HG03469 (cell line): ENCODE results near the gene DCDC2.
"Not testable (repeated sequence)": the region's sequence is repeated elsewhere in the genome, so short reads cannot be mapped to it uniquely, and the experiment has no call there.

ENCODE experiments used
- ATAC-seq: cut with Tn5 transposase; IDR thresholded peaks from one replicate; pipeline ENCODE4 v1.9.1; 2021; ENCODE audit warnings: mild to moderate bottlenecking, moderate library complexity, moderate number of reproducible peaks; ENCODE audit not compliant: unreplicated experiment

Gene DCDC2

DNA sequence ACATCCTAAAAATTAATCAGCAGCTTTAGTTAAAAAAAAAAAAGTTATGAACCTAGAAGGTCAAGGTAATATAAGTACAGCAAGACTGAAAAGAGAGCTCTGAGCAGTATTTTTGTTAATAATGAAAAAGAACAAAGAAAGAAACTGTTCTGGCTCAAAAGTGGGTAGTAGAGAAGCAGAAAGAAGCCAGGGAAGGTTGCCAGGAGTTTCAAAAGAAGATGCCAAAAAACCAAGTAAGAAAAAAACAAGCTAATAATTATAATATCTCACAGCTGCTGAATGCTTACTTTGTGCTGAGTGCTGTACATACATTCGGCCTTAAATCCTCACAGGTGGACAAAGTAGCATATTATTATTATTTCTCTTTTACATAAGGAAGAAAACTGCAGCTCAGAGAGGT lies 200.0 kb downstream of the DCDC2 start:
- ATAC-seq: no peak

DNA sequence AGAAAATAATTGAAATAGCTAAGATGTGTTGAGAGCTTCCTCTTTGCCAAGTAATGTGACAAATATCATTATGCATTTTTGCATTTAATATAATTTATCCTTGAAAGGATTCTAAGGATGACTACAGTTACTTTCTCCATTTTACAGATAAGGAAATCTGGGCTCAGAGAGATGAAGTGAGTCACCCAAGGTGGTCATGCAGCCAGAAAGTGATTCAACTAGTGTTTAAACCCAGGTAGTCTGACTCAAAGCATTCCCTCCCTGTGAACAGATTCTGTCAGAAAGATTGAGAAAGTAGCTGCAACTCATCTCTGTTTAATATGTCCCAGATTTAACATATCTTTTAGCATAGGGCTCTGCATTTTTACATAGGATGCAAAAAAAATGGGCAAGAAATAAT lies 203.7 kb downstream of the DCDC2 start:
- ATAC-seq: no peak

DNA sequence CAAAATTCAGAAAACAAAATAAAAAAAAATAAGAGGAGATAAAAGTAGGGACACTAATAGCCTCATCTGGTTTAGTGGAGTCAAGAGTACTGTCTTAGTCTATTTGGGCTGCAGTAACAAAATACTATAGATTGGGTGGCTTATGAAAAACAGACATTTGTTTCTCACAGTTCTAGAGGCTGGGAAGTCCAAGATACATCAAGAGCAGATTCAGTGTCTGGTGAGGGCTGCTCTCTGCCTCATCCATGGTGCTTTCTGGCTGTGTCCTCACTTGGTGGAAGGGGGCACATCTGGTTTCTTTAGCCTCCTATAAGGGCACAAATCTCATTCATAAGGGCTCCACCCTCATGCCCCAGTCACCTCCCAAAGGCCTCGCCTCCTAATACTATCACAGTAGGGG lies 205.8 kb downstream of the DCDC2 start:
- ATAC-seq: no peak

DNA sequence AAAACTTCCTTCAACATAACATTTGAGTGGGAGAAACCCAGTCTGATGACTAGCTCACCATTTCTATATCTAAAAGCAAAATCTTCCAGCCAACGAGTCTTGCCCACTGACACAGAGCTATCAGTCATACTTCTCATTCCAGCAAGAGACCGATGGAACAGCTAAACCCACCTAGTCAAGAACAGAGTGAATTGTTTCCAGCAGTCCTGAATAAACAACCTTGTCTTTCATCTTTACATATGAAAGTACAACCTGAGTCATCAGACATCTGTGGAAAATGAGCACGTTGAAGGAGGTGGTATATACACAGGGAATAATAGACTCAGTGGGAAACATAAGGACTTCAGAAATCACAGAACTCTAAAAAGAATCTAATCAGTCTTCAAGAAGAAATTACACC lies 208.0 kb downstream of the DCDC2 start:
- no peak for ATAC-seq

DNA sequence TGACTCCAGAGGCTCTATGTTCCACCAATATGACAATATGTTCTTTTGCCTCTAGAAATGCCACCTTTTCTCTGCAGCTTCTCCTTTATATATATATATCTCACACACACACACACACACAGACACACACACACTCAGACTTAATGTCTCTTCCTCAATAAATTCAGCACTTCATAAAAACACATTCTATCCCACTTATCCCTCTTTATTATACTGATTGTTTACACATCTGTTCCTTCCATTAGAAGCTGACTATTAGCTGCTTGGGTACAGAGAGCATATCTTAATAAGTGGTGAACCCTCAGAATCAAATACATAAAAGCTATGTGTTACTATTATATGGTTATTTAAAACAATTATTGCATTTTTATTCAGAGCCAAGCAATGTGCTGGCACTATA lies 208.6 kb downstream of the DCDC2 start:
- ATAC-seq: no peak

DNA sequence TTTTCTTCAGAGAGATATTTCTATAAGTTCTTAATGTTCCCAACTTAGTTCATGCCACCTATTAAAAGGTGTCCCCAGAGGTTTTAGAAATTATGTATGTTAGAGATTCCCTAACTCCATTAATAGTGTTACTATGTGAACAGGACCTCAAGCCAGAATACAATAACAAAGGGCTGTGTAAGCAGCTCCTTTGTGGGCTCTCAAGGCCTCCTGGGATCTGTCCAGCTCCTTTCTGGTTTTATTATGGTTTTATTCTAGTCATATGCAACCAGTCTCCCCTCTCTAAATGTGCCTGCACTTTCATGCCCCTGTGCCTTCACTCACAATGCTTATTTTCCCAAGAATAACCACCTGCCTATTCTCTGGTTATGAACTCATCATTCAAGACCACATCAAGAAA lies 209.2 kb downstream of the DCDC2 start:
- ATAC-seq: no peak

DNA sequence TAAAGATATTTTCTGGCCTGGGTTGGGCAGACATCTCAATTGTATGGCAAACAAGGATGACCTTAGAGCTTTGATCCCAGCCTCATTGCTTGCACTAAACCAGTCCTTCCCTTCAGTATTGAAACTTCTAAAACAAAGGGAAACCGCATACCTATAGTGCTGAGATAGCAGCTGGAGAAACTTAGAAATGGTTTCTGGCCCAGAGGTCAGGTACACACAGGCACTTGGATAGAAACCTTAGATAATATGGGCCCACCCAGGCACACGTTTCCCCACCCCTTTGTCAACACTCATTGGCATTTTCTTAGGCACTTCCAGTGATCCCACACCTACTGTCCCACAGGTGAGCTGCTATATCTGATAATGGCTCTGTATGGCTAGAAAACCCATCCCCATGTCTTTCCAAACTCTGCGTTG lies 209.7 kb downstream of the DCDC2 start:
- ATAC-seq: no peak

DNA sequence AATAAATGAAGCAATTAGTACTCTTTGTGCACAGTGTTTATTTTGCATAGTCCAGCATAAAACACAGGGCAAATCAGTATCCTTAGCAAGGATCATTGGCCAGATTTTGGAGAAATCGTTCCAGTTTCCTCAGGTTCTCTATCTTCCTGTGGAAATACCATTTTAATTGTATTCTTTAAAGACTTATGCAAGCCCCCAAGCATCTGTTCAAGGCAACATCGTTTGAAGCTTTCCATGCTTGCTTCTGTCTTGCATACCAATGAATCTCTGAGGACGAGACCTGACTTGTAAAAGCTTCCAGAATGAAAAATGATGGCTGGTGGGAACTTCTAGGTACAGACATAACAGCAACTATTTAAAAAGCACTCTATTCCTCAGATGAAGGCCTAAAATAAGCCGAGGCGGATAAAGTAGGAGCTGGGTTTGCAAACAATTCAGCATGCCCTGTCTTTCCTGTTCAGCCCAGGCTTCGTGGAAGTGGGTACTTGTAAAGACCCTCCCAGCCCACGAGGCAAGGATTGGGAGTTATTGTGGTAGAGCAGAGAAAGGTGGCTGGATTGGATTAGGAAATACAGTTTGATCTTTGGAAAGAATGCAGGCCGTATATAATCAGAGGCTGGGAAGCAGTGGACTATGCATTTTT lies 210.2 kb downstream of the DCDC2 start:
- ATAC-seq: no peak

DNA sequence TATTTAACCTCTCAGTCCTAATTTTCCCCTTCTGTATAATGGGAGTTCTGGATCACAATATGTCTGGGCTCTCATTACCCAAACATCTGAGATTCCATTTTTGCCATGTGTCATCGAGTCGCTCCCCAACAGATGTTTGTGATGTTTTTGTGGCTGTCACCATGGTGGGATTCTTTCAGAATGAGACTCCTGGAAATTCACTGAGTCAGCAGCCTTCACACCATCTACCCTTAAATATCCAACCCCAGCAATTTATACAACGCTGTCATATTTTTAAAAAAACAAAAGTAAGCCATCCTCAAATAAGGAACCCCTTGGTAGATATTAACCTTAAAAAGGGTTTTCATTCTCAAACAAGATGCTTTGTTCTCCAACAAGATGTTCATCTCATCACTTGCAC lies 211.0 kb downstream of the DCDC2 start:
- ATAC-seq: no peak

DNA sequence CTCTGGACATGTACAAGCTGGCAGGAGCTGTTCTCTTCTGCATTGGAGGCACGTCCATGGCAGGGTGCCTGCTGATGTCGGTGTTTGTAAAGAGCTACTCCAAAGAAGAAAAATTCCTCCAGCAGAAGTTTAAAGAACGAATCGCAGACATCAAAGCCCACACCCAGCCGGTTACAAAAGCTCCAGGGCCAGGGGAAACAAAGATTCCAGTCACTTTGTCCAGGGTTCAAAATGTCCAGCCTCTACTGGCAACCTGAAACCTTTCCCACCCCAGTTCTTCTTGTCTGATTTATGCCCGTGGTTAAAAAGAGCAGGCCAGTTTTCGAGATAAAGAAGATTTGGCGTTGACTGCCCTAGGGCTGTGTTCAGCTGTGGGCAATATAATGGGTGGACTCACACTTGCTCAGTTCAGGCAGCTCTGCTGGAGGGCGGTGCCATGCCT lies 212.1 kb downstream of the DCDC2 start:
- ATAC-seq: no peak

DNA sequence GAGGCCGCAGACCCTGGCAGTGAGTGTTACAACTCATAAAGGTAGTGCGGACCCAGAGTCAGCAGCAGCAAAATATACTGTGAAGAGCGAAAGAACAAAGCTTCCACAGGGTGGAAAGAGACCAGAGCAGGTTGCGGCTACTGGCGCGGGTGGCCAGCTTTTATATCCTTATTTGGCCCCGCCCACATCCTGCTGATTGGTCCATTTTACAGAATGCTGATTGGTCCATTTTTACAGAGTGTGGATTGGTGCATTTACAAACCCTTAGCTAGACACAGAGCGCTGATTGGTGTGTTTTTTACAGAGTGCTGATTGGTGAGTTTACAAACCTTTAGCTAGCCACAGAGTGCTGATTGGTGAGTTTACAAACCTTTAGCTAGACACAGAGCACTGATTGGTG lies 215.1 kb downstream of the DCDC2 start:
- ATAC-seq: not testable (repeated sequence)

DNA sequence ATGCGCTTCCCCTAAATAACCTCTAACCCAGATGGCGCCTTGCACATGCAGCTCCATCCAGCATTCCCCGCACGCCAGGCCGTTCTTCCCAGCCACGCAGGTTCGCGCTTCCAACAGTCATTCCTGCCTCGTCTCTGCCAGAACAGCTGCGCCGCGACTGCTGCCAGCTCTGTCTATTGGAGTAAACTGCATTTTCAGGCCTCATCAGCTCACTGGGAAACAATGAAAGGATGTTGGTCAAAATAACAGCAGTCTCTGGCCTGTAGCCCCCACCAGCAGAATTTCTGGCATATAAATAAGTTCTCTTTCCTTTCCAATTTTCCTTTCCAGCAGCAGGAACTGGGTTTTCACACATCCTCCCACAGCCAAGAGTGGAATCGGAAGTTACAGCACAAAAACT lies 217.3 kb downstream of the DCDC2 start:
- no peak for ATAC-seq

DNA sequence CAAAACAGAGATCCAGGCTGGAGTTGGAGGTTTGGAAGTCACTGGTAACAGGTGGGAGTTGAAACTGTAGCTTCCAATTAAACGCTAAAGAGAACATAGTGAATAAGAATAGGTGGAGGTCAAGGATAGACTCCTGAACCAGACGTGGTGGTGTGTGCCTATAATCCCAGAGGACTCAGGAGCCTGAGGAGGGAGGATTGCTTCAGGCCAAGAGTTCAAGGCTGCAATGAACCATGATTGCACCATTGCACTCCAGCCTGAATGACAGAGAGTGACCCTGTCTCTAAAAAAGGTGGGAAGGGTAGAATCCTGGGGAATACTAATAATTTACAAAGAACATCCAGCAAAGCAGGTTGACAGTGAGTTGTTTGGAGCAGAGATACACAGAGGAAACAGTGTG lies 218.2 kb downstream of the DCDC2 start:
- no peak for ATAC-seq

DNA sequence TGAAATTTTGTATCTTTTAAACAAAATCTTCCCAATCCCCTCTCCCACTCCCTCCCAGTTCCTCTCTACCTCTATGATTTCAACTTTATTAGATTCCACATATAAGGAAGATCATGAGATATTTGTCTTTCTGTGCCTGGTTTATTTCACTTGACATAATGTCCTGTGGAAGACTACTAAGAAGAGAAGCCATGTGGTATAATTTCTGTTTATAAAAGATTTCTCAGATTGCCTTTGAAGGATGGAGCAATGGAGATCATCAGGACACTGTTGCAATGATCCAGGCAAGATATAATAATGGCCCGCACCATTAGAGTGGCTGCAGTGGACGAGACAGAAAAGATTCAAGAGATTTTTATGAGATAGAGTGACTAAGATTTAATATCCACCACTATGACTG lies 218.8 kb downstream of the DCDC2 start:
- no peak for ATAC-seq

DNA sequence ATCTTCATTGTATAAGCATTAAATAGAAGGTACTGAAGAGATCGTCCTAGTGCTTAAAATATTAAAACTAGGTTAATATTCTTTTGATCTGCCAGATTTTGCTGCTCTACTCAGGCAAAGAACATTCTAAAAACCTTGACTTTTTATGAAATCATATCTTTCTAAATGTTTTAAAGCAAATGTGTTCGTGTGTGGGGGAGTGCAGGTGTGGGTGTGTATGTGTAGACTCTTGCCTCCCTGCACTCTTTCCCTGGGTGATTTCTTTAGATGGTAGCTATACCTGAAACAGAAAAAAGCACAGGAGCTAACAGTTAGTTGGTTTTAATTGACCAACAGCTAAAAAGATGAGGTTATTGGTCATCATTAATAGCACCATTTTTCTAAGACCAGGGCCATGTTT lies 226.1 kb downstream of the DCDC2 start:
- no peak for ATAC-seq

DNA sequence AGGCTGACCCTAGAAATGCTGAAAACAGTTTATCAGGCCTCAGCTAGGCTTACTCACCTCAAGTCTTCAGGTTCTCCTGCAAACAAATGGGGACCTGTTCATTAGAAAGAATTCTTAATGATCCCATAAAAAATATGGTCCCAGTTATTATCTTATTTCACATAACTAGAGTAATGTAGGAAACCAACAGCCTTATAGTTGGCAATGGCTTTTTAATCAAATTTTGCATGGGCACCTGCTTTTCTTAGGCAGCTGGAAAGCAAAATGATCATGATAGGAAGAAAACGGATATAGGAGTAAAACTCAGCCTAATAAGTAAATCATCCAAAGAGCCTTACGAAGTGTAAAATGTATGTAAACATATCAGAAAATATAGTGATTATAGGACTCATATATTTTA lies 230.5 kb downstream of the DCDC2 start:
- no peak for ATAC-seq

DNA sequence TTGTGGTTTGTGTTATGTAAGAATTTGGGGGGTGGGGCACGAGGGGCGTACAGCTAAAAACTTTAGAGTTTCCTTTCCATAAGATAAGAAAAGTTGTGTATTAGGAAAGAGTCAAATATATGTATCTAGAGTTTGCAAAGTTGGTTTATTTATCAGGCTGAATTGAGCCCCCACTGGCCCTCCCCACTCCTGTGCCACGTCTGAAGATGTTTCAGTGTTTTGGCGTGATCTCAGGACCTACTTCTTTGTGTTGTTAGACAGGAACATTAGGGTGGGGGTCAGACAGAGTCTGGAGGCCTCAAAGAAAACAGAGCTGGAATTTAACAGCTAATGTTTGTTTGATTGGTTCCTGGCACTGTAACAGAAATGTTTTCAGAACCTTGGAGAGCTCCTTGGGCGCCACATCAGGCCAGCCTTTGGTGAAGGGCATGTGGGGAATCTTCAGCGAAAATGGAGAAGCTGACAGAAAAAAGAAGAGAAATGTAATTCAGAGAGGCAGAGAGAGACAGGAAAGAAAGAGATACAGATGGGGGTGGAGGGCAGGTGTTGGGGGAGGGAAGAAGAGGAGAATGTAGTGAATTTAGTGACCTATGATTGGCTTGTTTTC lies 231.2 kb downstream of the DCDC2 start:
- ATAC-seq: no peak

DNA sequence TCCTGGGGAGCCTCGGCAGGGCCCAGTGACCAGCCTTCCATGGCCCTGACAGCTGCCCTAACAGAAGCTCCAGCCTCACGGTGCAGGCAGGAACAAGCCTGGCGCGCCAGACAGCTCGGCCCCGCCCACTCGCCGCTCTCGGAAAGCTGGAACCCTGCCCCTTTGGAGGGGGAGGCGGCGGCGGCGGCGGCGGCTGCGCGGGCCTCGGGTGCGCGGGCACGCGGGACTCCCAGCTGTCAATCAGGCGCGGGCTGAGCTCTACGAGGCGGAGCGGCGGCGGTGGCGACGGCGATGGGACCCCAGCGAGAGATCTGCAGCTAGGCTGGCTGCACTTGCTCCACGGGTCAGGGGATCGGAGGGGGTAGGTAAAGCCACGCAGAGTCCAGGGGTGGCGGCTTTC lies 231.9 kb downstream of the DCDC2 start, which contains the start of gene NRSN1:
Gene NRSN1 (plus strand): TSS at position 236 of the 400 bp plus-strand sequence. CDS start 8,113 bp downstream, outside the sequence.
- ATAC-seq: no peak

DNA sequence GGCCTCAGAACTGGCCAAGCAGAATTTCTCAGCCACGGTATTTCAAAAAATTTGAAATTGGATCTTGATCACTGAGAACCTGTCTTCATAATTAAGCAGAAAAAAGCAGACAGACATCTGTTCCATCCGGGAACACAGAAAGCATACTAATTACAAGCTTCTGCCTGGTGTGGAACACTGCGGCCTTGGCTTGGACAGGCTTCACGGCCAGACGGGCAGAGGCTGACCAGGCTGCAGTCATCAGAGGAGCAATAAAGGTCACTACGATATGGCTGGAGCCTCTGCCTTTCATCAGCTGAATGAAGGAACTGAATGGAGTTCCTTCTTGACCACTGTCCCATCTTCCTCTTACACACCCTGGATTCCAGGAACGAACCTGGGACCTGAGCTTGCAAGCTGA lies 235.7 kb downstream of the DCDC2 start:
- no peak for ATAC-seq
